ENCODE measurements around the gene TDRD1. TPM values are rescaled to one million over a fixed set of nuclear protein-coding genes. Genes with fewer than 3 reads are reported as not detected.

TDRD1 gene
- total RNA-seq, 1 donor from 2014 or later: not detected

GRCh38 chr10:114265392-114266053 lies 86.4 kb downstream of the TDRD1 start:
- DNase-seq (ENCODE audit: low read depth, low spot score): no peak

- DNase-seq (ENCODE audit: low read depth, low spot score): no peak
These were observed 87.4 kb downstream of the TDRD1 start for GRCh38 chr10:114266521-114266920.

GRCh38 chr10:114271075-114271778 lies 92.1 kb downstream of the TDRD1 start:
- DNase-seq (ENCODE audit: low read depth, low spot score): no peak

- DNase-seq (ENCODE audit: low read depth, low spot score): peak; percentile 50
These were observed 92.6 kb downstream of the TDRD1 start for GRCh38 chr10:114271779-114272167.

GRCh38 chr10:114272696-114273095 lies 93.5 kb downstream of the TDRD1 start:
- DNase-seq (ENCODE audit: low read depth, low spot score): no peak

GRCh38 chr10:114273910-114274309 lies 94.8 kb downstream of the TDRD1 start:
- DNase-seq (ENCODE audit: low read depth, low spot score): no peak

- no peak for DNase-seq (ENCODE audit: low read depth, low spot score)
These were observed 95.7 kb downstream of the TDRD1 start for GRCh38 chr10:114274616-114275453.

- no peak for DNase-seq (ENCODE audit: low read depth, low spot score)
These were observed 96.9 kb downstream of the TDRD1 start for GRCh38 chr10:114276066-114276465.

- no peak for DNase-seq (ENCODE audit: low read depth, low spot score)
These were observed 97.5 kb downstream of the TDRD1 start for GRCh38 chr10:114276671-114277070.

GRCh38 chr10:114278140-114278883 lies 99.2 kb downstream of the TDRD1 start:
- no peak for DNase-seq (ENCODE audit: low read depth, low spot score)

GRCh38 chr10:114278884-114279191 lies 99.7 kb downstream of the TDRD1 start:
- DNase-seq (ENCODE audit: low read depth, low spot score): no peak

- DNase-seq (ENCODE audit: low read depth, low spot score): no peak
These were observed 100.1 kb downstream of the TDRD1 start for GRCh38 chr10:114279289-114279688.

- no peak for DNase-seq (ENCODE audit: low read depth, low spot score)
These were observed 100.9 kb downstream of the TDRD1 start for GRCh38 chr10:114279901-114280644.

GRCh38 chr10:114281006-114281405 lies 101.9 kb downstream of the TDRD1 start:
- no peak for DNase-seq (ENCODE audit: low read depth, low spot score)

GRCh38 chr10:114281461-114281860 lies 102.3 kb downstream of the TDRD1 start:
- DNase-seq (ENCODE audit: low read depth, low spot score): no peak

Other genes with a start within 250 kb of the TDRD1 start
- gene ADRB1, start 135.5 kb upstream of the TDRD1 start, total RNA-seq: 0.13 and 0.28 TPM in 2 replicates
- 12.8 and 15.7 TPM in 2 replicates for gene CCDC186, start 5.2 kb upstream of the TDRD1 start, total RNA-seq
- not detected in 2 replicates for gene VWA2, start 59.9 kb downstream of the TDRD1 start, total RNA-seq
- gene AFAP1L2, start 225.1 kb downstream of the TDRD1 start, total RNA-seq: 1.3 and 7.3 TPM in 2 replicates